Fibroblast of mammary gland (primary cell): Measurements from ENCODE around the gene PNPLA2.

Experiments
- DNase-seq: peaks from one replicate; pipeline ENCODE4 v3.0.0-alpha.2; 2010; ENCODE audit warnings: low read depth
- H3K4me3 ChIP-seq: 2 replicates; pipeline ENCODE4 v1.5.1; 2011; ENCODE audit warnings: low read depth, mild to moderate bottlenecking, low read length, moderate library complexity; ENCODE audit not compliant: control insufficient read depth
- CTCF ChIP-seq: conservative IDR thresholded peaks from 2 replicates; pipeline ENCODE4 v1.5.1; 2011; ENCODE audit warnings: low read depth, low read length, inconsistent platforms; ENCODE audit not compliant: control insufficient read depth, insufficient read depth

Gene PNPLA2

GRCh38 chr11:871472-871871, 52.8 kb downstream of the PNPLA2 start:
- DNase-seq, result no peak
- TF ChIP-seq CTCF, result no peak
- H3K4me3 ChIP-seq, result no peak overlapping the region

DNA sequence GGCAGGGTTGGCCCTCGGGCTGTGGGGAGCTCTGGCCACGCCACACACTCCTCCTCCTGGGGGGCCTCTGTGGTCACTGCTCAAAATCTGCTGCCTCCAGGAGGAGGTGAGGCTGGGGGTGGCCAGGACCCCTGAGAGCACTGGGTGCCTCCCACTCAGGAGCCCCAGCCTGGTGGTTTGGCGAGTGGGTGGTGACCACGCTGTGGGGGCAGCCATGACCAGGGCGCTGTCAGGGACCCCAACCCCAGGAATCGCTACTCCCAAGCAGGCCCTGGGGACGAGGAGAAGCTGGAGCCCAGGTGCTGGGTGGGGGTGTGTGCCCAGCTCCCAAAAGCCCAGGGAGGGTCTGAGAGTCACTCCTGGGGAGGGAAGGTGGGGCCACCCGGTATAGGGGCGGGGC, 54.1 kb downstream of the PNPLA2 start:
- TF ChIP-seq CTCF, result no peak
- no peak overlapping the region for H3K4me3 ChIP-seq
- DNase-seq, result no peak

DNA sequence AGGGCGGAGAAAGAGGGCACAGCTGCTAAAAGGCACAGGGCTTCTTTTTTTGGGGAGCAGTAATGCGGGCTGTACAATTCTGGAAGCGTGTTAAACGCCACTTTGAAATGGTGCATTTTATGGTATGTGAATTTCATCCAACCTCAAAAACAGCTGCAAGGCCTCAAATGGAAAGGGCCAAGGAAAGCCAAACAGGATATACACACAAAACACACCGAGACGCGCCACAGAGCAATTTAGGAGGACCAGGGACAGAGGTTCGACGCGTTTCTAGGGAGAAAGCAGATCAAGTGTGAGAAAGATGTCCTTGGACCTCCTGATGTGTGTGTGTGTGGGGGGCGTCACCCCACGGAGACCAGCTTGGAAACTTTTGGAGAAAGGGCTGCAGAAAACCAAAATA, 55.0 kb downstream of the PNPLA2 start:
- no peak overlapping the region for H3K4me3 ChIP-seq
- no peak for DNase-seq
- TF ChIP-seq CTCF, result no peak
